ENCODE measurements around the gene ADARB2.

Gene ADARB2

DNA sequence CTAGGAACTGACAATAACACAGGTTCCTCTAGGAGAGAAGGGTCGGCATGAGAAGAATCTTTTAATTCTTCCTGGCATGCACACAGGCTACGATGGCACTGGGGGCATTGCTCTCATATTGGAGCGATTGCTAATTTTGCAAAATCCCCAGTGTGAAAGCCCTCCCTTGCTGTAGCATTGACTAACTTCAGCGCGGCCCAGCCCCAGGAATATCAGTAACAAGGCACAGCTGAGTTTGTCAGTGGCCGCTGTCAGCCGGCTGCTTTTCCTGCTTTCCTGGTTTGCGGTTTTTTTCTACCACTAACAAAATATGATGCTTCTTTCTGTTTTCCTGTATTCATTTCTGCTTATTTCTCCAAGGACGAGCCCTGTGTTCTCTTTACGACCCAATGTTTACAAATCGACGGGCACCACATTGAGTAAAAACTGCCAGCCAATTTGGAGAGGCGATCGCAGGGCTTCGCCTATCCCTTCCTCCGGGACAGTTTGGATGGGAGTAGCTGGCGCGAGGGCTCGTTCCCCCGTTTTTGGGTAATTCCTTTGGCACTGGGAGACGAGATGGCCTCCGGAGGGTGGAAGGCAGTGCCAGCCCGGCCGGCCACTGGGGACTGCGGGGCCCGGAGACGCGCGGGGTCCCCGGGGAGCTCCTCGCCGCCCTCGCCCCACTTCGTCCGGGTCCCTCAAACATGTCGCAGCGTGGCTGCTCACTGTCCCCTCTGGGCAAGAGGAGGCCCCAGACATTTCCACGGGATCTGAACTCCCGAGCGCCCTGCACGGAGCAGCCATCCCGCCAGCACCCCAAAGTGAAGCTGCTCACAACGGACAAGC is 967 bp downstream of the ADARB2 start:
- DNase-seq (ENCODE audit: low read depth in 2 of 3, low spot score in 2 of 3) = no peak

GRCh38 chr10:1735562-1735961 is 1.8 kb downstream of the ADARB2 start:
- DNase-seq (ENCODE audit: low read depth in 2 of 3, low spot score in 2 of 3) = no peak

DNA sequence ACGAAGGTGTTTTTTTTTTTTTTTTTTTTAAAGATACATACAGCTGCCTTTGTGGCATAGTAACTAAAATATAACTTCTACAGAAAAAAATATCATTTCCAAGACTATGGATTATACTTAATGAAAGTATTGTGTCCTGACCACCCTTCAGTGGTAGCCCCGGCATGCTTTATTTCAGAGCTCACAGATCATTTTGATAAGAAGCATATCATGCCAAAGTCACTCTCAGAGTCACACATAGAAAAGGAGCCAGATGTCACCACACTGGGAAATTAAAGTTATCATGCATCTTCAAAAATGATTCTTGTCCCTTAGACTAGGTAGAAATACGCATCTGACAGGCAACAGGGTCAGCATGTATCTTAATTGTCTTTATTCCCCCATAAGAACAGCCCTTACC is 3.0 kb downstream of the ADARB2 start:
- no peak for DNase-seq (ENCODE audit: low read depth in 2 of 3, low spot score in 2 of 3)

- no peak for DNase-seq (ENCODE audit: low read depth in 2 of 3, low spot score in 2 of 3)
Observed at GRCh38 chr10:1733720-1734119, 3.6 kb downstream of the ADARB2 start.

DNA sequence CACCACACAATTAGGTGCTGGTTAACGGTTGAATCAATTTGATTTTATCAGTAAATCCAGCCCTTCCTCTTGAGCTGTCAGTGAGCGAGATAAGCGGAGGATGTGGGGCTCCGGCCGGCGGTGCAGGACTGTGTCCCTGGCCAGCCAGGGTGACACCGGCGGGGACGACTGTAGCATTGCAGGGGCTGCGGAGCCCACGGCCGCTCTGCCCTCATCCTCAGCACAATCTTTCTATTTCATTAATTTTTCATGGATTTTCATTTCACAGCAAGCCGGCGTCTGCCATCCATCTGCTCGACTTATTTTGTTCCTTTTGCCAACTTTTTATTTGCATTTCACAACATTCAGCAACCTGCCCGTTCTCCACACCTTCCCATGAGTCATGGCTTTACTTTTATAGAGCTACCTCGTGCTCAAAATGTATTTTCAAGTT is 4.7 kb downstream of the ADARB2 start:
- DNase-seq (ENCODE audit: low read depth in 2 of 3, low spot score in 2 of 3) = no peak

DNA sequence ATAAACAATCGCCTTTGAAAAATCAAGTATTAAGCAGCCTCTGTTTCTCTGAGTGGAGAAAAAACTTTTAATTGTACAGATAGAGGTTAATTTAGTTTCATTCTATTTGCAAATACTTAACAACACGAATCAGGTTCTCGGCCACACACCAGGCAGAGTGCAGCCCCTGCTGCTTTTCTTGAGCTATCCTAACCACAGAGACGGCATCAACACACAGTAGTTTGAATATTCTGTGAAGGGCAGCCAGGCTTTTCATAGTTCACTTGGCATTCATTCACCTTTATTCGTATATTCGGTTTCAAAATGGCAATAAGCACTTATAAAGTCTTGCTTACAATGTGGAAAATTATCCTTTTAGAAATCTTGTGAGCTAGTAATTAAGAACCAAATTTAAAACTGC is 5.7 kb downstream of the ADARB2 start:
- no peak for DNase-seq (ENCODE audit: low read depth in 2 of 3, low spot score in 2 of 3)

- no peak for DNase-seq (ENCODE audit: low read depth in 2 of 3, low spot score in 2 of 3)
Observed at GRCh38 chr10:1729751-1730150, 7.6 kb downstream of the ADARB2 start.

- DNase-seq (ENCODE audit: low read depth in 2 of 3, low spot score in 2 of 3) = no peak
Observed at GRCh38 chr10:1726861-1727260, 10.5 kb downstream of the ADARB2 start.

GRCh38 chr10:1724921-1725488 is 12.3 kb downstream of the ADARB2 start:
- no peak for DNase-seq (ENCODE audit: low read depth in 2 of 3, low spot score in 2 of 3)

DNA sequence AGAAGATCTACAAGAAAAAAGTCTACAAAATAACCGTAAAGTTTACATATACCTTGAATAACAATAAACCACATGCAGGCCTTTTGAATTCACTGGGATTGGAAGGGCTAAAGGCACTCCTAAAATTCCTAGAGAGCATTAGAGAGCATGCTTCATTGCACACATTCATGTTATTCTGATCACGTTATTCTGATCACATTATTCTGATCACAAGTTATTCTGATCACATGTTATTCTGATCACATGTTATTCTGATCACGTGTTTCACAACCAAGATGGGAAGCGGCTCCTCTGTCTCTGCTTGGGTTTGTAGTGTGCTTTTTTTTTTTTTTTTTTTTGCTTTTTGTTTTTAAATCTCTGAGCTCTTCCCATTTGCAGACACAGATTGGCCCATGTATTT is 20.5 kb downstream of the ADARB2 start:
- DNase-seq (ENCODE audit: low read depth in 2 of 3, low spot score in 2 of 3) = no peak

- DNase-seq (ENCODE audit: low read depth in 2 of 3, low spot score in 2 of 3) = no peak
Observed at GRCh38 chr10:1715821-1716220, 21.5 kb downstream of the ADARB2 start.

DNA sequence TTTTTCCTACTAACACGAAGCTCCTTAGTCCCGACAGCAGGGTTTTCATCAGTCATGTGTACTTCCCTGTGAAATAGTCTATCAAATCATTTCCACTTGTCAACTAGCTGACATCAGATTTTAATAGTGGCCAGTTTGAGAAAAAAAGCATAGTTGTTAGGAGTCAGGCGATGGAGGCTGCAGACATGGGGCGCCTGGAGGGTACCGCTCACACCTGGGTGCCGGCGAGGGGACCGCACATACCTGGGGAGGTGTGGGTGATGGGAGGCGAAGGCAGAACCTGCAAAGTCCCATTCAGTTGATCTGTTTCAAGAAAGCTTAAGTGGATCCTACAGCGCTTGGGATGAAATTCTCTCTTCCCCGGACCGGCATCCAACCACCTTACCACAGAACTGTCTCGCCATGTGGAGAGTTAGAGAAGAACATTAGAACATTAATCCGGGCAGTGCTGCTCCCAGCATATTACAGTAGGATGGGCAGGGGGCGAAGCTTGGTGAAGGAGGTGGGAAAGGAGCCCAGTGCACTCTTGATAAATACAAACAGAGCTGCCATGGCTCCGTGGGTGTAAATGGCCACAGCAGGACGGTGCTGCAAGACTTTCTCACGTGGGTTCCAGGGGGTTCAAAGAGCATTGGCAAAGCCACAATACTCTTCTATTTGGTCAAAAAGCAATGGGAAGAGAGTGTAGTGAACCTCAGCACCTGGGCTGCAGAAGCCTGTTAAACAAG is 24.2 kb downstream of the ADARB2 start:
- no peak for DNase-seq (ENCODE audit: low read depth in 2 of 3, low spot score in 2 of 3)

DNA sequence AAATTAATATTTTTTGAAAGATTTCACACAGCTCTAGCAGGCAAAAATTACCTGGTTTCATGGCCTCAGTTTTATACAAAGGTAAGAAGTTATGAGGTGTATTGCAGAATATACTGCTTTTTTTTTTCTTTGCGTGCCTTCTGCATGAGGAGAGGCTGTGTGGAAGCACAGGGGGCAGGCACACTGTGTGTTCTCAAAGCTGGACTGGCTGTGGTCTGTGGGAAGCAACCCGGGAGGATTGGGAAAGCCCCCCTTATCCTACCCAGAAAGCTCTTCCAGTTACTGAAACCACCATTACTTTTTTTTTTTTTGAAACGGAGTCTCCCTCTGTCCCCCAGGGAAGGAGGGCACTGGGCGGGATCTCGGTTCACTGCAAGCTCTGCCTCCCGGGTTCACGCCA is 25.0 kb downstream of the ADARB2 start:
- no peak for DNase-seq (ENCODE audit: low read depth in 2 of 3, low spot score in 2 of 3)

GRCh38 chr10:1709161-1709560 is 28.2 kb downstream of the ADARB2 start:
- DNase-seq (ENCODE audit: low read depth in 2 of 3, low spot score in 2 of 3) = no peak

DNA sequence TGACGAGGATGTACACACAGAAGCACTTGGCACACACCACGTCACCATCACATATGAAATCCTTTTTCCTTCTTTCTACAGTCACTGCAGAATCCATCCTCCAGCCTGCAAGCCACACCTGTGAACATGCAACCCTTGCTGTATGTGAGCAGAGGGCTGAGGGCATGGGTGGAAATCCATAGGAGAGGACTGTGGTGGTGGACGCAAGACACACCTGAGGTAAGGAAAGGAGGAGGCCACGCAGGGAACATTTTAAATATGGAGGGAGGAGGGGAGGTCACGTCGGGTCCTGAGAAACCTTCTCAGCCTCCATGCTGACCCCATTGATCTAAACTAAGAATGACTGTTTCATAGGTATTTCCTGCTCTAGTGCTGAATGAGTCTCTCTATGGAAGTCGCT is 28.6 kb downstream of the ADARB2 start:
- no peak for DNase-seq (ENCODE audit: low read depth in 2 of 3, low spot score in 2 of 3)

DNA sequence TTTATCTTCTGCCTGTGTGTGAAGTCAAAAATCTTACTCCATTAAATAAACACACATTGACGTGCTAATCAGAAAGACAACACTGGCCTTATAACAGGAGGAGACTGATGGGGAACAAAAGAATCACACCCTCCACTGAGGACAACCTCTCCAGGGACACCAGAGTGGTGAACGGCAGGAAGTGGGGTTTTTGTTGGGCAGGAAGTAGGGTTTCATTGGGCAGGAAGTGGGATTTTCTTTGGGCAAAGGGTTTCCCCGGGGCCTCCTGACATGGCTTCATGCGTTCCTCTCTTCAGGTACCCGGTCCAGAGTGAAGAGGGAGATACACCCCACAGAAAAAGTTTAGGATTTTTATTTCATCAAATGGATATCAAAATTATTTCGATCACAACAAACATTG is 30.6 kb downstream of the ADARB2 start:
- DNase-seq (ENCODE audit: low read depth in 2 of 3, low spot score in 2 of 3) = no peak

GRCh38 chr10:1706256-1706655 is 31.1 kb downstream of the ADARB2 start:
- no peak for DNase-seq (ENCODE audit: low read depth in 2 of 3, low spot score in 2 of 3)

DNA sequence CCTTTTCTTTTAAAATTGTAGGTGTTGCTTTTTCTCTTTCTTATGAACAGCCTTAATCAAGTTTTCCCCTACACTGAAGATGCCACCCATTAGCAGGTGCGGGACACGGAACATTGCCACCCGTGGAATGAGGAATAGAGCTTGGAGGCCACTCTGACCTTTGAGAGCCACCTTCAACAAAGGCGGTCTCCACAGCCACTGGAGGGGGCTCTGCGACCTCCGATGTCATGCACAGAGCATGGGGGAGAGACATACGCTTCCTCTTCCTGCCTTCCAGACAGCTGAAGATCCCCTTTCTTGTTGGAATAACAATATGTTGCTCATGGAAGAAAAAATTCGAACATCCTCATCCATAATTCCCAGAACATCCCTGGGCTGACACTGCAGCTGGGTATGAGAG is 39.1 kb downstream of the ADARB2 start:
- DNase-seq (ENCODE audit: low read depth in 2 of 3, low spot score in 2 of 3) = no peak

- no peak for DNase-seq (ENCODE audit: low read depth in 2 of 3, low spot score in 2 of 3)
Observed at GRCh38 chr10:1696106-1696505, 41.2 kb downstream of the ADARB2 start.

- DNase-seq (ENCODE audit: low read depth in 2 of 3, low spot score in 2 of 3) = no peak
Observed at GRCh38 chr10:1690086-1690485, 47.2 kb downstream of the ADARB2 start.

GRCh38 chr10:1688531-1688930 is 48.8 kb downstream of the ADARB2 start:
- no peak for DNase-seq (ENCODE audit: low read depth in 2 of 3, low spot score in 2 of 3)

GRCh38 chr10:1687623-1688150 is 49.6 kb downstream of the ADARB2 start:
- no peak for DNase-seq (ENCODE audit: low read depth in 2 of 3, low spot score in 2 of 3)
